Omental fat pad (tissue), 4 donors: ENCODE measurements around the gene RIMS4. TPM values are rescaled to one million over a fixed set of nuclear protein-coding genes. Genes with fewer than 3 reads are reported as not detected.
A peak's percentile ranks its signal among the peaks of the same experiment; 100 is the strongest.

Experiments used
- ATAC-seq: fragments of 150-250 bp; one replicate; pipeline ENCODE4 v1.9.1; 2016; ENCODE audit warnings: mild to moderate bottlenecking, moderate library complexity; ENCODE audit not compliant: low FRiP score
- DNase-seq: peaks from one replicate; pipeline ENCODE4 v3.0.0-alpha.2; 2019; ENCODE audit warnings: low spot score
- CTCF ChIP-seq, 3 donors: fragments of 450-650 bp; IDR thresholded peaks; one replicate each; pipeline ENCODE4 v1.5.1; 2016 to 2017; ENCODE audit warnings: antibody characterized with exemption in 3 of 3, mild to moderate bottlenecking in 3 of 3, moderate library complexity in 2 of 3
- total RNA-seq, 4 donors: library from RNA; depleted of rRNA; stranded (reverse); fragments of >200 nt; gene quantifications; one replicate each; pipeline ENCODE4 v1.1.0, GENCODE V29; 2016

RIMS4 gene
- total RNA-seq, 4 donors from 2014 or later: 0.60 to 0.88 (median 0.72) TPM

- no peak for TF ChIP-seq CTCF (IDR thresholded peaks at IDR 0.05)
- DNase-seq: no peak
- ATAC-seq: no peak
These were observed 86.5 kb downstream of the RIMS4 start for GRCh38 chr20:44723798-44724362.

DNA sequence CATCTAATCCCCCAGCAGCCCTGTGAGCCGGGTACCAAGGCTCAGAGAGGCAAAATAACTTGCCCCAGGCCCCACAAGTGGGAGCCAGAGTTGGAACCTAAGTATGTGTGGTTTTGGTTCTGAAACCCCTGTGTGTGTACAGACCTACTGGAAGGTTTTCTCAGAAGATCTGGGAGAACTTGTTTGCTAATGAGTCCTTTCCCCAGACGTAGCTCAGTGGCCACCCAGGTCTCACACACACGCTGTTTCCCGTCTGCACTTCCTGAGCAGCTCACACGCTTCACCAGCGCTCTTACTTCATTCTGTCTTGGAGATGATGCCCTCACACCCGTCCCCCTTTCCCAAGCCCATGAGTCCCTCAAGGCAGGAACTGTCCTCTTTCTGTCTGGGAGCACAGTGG lies 87.0 kb downstream of the RIMS4 start:
- DNase-seq (no peak), ATAC-seq (no peak)
- TF ChIP-seq CTCF (IDR thresholded peaks at IDR 0.05): no peak

DNA sequence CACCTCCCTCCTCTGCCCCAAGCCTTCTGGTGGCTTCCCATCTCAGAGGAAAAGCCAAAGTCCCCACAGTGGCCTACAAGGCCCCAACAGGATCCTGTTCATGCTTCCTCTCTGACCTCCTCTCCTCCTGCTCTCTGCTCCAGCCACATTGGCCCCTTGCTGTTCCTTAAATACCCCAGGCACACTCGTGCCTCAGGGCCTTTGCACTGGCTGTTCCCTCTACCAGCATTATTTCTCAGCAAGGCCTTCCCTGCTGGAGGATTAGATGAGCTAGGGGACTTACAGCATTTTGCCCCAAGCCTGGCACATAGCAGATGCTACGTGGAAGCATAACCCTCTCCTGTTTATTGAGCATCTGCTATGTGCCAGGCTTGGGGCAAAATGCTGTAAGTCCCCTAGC lies 87.4 kb downstream of the RIMS4 start:
- DNase-seq (no peak), ATAC-seq (no peak)
- TF ChIP-seq CTCF (IDR thresholded peaks at IDR 0.05): no peak

- TF ChIP-seq CTCF (IDR thresholded peaks at IDR 0.05): no peak
- ATAC-seq (no peak), DNase-seq (no peak)
These were observed 88.6 kb downstream of the RIMS4 start for GRCh38 chr20:44721785-44722054.

GRCh38 chr20:44720997-44721784 lies 89.2 kb downstream of the RIMS4 start:
- DNase-seq (no peak), ATAC-seq (peak; percentile 55)
- TF ChIP-seq CTCF (IDR thresholded peaks at IDR 0.05): no peak

- no peak for TF ChIP-seq CTCF (IDR thresholded peaks at IDR 0.05)
- DNase-seq (no peak), ATAC-seq (no peak)
These were observed 89.7 kb downstream of the RIMS4 start for GRCh38 chr20:44720621-44720996.

GRCh38 chr20:44719841-44720240 lies 90.5 kb downstream of the RIMS4 start:
- DNase-seq: no peak
- ATAC-seq: no peak

More at GRCh38 chr20:44719841-44720240, 90.5 kb downstream of the RIMS4 start:
- no peak for TF ChIP-seq CTCF (IDR thresholded peaks at IDR 0.05)
